HG02943 (cell line): ENCODE data around the gene PTPRG.

Source experiments
- ATAC-seq: cut with Tn5 transposase; IDR thresholded peaks from one replicate; pipeline ENCODE4 v1.9.1; 2021; ENCODE audit warnings: mild to moderate bottlenecking, low read depth, moderate library complexity; ENCODE audit not compliant: unreplicated experiment

PTPRG gene

DNA sequence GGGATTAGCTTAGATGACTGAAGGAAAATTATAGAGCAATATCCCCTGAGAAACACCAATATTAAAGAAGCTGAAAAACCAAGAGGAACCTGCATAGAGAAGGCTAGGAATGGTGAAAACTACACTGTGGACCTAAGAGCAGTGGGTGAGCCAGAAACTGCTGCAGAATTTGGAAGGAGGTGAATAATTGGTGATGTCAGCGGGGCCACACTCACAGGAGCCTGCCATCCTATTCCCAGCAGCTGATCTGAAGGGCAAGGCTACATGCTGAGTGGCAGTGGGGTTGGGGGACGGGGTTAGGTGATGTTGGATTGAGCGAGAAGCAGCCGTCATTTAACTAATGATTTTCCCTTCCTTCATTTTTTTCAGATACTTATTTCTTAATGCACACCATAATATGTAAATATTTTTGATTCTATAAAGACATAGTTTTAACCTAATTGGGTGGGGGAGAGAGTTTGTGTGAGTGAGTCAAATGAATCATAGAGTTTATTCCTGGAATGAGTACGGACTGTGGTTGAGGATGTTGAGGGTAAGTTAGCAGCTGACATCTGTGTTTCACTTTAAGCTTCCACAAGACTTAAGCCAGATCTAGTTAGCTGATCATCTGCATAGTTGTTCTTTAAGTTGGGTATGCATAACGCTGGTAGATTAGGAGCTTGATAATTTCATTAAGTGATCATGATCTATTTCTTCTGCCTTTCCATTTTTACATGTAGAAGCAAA lies 222.8 kb downstream of the PTPRG start:
- no peak for ATAC-seq

DNA sequence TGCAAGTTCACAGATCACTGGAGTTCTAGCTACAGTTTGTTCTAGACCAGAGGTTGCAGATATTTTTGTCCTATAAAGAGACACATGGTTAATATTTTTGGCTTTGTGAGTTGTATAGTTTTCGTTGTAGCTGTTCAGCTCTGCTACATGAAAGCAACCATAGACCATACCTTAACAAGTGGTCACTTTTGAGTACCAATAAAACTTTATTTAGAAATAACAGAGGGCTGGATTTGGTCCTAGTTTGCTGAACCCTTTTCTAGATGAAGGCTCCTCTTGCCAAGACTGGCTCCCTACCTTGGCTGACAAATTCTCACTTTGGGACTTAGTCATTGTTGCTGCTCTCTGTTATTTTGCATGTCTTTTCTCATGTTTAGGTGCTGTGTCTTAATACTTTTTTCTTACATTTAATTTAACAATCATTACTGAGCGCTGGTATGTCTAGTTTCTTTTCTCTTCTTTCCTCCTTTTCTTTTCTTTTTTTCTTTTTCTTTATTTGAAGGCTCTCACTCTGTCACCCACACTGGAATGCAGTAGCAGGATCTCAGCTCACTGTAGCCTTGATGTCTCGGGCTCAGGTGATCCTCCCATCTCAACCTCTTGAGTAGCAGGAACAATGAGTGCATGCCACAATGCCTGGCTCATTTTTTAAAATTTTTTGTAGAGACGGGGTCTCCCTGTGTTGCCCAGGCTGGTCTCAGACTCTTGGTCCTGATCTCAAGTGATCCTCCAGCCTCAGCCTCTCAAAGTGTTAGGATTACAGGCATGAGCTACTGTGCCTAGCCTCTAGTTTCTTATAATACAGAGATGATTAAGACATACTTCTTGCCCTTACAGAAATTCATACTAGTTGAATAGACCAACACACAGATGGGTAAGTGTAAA lies 227.5 kb downstream of the PTPRG start:
- ATAC-seq = no peak

DNA sequence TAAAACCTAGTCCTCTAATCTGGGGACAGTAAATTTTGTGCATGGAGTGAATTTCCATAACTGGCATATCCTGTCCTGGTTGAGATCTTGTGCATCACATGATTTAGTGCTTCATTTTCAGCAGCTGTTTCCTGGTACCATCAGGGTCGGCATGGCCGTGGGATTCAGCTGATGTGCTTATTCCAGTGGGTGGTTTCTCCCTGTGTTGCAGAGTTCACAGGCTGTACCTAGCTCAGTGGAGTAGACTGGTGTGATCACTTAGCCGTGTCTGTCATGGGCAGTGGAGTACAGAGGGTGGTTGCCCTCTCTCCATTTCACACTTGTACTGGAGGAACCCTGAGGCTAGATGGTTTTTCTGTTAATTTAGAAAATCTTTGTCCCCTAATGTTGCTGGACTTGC lies 228.5 kb downstream of the PTPRG start:
- ATAC-seq = no peak

DNA sequence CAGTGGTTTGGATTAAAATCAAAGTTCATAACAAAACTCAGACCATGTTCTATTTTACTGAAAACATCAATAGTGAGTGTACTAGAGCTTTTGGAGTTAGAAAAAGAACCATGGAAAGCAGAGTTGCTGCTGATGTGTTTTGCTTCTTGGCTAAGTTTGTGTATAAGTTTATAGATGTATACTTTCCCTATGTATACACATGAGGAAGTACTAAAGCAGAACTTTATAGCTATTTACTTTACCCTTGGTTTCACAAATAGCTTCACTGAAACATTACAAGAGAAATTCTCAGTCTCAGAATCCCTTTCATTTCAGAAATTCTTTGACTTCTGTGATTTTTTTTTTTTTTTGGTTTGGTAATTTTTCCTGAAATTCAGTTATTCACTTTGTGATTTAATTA lies 229.0 kb downstream of the PTPRG start:
- ATAC-seq = no peak

DNA sequence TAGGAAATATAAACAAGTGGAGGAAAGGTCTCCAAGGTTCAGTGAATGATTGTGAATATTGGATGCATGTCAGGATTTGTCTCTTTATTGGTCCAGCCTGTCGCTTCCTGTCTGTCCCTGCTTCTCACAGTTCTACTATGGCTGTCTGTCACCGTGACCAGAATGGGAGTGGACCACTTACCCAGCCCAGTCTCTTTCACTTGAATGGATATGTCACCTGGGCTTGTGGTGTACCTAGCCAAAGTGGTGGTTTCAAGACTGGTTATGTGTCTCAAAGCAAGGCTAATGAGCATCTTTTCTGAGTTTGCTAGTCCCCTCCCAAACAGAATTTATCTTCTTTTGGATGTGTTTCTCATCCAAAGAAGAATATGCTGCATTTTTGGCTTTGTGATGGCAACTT lies 231.7 kb downstream of the PTPRG start:
- ATAC-seq = no peak

DNA sequence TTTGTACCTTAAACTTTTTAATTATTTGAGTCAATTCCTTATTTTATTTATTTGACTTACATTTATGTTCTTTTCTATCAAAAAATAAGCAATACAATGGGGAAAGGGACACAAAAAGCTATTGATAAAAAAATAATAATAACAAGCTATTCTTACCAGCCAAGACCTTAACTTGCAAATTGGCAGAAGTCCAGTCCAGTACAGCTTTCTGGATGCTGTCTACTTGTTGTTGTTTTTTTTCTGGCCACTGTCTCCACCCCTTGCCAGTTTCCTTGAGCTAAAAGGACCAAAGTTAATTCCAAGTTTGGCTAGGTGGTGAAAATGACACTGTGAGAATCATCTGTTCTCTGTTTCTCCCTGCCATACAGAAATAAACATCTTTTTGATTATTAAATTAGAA lies 232.2 kb downstream of the PTPRG start:
- no peak for ATAC-seq

DNA sequence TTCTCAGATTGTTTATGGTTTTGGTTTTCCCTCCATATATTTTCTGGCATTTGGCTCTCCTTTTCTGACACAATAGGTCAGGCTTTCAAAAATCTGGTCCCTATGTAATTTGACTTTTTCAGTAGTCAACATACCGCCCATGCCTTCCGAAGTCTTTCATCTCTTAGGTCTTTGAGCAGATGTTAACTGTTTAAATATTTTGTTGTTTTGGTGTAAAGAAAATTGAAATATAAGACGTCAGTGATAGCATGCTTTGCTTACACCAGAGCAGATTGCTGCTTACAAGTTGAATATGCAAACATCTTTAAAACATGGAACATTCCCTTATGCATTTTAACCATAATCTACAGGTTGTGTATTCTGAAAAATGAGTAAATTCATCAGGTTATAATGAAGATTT lies 233.0 kb downstream of the PTPRG start:
- ATAC-seq = no peak

DNA sequence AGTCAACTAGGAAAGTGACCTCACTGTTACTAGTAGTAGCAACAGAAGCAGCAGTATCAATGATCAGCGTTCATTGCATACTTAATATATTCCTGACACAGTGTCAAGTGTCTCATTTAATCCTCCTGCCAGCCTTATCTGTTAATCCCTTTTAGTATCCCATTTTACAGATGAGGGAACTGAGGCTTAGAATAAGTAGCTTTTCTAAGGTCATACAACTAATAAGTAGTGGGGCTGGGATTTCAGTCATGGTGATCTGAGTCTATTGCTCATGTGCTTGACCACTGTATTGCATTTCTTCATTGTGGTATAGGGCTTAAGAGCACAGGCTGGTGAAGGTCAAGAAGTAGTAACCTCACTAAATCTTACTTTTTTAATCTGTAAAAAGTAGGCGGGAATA lies 233.6 kb downstream of the PTPRG start:
- ATAC-seq = no peak

DNA sequence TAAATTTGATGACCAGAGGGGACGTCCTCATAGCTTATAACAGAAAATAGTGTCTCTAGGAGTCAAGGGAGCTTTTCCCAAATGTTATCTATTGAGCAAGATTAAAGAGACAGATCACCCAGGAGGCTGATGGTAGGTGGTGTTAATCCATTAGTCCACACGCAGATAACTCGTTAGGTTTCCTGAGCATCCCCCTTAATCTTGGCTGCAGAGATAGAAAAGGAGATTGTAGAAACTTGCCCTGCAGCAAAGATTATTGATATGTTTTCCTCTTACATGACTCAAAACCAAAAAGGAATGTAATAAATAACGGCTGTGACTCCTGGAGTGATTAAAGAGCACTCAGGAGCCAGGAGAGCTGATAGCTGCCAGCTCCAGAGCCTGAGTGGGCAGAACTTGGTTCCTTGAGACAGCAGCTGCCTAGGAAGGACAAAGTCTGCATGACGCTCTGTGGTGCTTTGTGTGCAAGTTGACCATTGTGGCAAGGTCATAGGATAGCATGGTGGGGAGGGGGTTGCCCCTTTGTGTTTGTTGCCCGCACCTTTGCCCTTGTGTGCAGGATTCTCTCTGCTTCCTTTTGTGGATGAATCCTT lies 234.8 kb downstream of the PTPRG start:
- no peak for ATAC-seq

DNA sequence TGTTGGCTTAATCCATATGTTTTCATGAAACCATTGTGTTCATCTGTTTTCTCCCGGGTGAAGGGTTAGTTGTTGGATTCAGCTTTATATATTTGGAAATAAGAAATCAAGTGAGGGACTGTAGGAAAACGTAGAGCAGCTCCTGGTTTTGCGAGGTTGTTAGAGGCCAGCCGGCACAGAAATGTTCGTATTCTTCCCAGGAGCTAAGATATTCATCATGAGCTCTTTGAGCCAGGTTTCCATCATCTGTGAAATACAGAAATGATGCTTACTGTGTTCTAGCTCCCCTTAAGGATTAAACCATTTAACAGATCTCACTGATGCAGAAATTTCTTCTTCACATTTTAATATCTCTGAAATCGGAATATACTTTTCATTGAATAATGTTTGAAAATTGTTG lies 235.5 kb downstream of the PTPRG start:
- ATAC-seq = no peak

DNA sequence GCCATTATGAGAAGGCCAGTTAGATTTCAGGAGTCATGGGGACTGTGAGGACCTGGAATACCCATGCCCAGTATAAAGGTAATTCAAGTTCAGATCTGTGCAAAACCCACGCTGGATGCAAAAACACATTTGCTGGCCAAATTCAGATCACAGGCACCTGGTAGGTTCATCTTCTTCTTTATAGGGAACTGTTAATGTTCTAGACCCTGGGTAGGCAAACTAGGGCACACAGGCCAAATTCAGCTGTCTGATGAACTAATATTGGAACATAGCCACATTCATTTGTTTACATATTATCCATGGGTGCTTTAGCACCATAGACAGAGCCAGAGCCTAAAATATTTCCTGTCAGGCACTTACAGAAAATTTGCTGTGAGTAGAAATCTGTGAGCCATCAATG lies 241.4 kb downstream of the PTPRG start:
- no peak for ATAC-seq

DNA sequence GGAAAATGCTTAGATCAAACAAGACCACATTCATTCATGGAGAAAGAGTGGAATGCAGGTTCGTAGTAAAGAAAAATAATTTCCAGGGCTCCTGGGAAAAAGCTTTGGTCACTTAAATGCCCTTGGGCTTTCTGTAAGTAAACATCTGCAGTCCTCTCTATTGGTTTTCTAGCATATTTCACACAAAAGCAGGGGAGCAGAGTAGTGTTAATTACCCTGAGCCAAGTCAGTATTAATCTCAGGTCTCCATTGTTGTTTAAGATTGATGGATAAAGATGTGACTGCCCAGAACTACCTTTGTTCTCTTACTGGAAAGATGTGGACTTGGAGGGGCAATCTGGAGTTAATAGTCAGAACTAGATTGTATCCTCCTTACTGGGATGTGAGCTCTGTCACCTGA lies 242.6 kb downstream of the PTPRG start:
- no peak for ATAC-seq

DNA sequence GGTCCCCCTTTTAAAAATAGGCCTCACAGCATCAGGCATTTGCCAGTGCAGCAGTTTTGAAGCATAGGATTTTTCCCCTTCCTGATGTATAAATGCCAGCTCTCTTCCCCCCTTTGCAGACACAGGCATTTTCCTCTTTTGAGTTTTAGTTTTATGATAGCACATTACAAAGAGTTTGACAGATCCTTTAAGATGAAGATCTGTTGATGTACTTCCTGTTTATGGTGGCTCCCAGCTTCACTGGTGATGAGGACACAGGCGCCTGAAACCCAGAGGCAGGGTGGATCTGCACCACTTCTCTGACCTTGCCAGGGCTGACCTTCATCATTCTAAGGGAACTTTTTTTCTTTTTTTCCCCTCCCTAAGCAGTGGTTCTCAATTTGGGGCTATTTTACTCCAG lies 243.4 kb downstream of the PTPRG start:
- no peak for ATAC-seq

DNA sequence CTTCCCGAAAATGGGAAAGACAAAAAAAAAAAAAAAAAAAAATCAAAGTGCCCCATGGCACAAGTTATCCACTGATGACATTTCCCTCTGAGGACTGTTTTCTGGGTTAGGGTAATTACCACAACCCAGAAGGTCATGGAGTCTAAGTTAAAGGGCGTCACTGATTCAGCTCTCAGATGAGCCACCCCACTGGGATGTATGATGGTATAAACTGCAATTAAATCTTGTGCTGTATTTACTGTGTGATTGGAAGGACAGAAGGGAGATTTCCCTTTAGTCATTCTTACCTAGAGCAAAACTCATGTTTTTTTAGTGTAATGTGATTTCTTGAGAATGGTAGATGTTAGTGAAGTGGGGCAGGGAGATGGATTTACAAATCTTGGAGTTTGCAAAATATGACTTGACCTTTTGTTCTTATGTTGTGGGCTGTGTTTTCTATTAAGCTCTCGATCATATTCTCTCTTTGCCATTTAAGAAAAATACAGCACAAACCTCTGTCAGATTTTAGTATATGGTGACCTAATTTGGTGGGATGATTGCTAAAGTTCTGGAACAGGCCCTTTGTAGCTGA lies 244.2 kb downstream of the PTPRG start:
- ATAC-seq = no peak

DNA sequence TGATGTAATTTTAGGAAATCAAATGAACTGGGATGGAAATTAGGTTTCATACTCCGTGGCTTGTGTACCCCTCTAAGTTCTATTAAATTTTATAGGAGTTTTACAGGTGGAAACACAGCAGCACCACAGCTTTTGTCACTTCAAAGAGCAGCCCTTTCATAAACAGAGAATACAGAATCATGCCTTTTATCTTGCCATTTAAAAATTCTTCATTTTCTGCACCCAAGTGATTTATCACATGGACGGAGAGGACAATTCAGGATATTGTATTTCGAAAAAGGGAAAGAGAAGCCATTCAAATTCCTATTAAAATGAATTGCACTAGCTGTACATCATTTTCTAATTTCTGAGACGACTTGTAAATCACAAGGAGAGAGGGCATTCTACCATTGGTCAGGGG lies 245.4 kb downstream of the PTPRG start:
- ATAC-seq = no peak

DNA sequence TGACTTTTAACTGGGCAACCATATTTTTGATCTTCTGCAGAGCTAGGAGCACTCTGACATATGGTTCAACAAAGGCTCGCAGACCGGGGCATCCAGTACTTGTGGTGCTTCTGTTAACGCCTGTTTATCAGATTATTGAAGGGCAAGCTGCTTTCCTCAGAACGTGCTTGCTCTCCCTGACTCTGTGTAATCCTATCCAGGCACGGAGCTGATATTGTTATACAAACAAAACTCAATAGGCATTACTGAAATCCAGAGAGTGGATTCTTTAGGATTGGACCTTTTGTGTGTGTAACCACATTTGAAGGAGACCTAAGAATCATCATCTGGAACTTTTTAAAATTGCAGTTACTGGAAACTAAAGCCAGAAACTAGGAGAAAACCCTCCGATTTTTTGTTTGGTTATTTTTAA lies 246.5 kb downstream of the PTPRG start:
- ATAC-seq = no peak

DNA sequence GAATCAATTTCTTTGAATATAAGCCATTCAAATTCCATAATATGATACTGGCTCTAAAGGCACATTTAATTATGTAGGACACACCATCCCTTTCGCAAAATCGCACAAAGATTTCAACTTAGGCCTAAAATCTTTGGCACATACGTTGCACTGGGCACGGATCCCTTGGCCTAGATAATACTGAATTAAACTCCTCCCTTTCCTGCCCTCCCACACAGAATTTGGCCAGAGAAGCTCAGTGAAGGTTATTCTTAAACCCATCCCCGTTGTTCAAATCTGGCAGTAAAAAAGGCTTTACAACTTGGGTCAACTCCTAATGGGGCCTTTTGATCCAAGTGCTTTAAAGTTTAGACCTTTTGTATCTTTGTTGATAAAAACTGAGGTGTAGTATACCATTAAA lies 247.2 kb downstream of the PTPRG start:
- ATAC-seq = no peak

DNA sequence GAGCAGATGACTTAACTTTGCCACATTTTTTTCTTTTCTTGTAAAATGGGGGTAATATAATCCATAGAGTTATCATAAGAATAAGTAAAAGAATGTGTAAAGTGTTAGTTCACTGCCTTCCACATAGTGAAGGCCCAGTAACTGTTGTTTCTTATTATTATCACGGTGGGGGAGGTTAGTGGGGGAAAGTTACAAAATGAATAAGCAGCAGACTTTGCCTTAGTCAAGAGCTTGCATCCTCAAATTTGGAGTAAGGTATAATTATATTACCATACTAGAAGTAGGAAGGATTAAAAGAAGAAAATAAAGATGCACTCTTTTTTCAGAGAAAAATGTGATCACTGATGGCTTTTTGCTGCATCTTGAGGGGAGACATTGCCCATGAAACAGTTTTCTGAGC lies 247.6 kb downstream of the PTPRG start:
- no peak for ATAC-seq

DNA sequence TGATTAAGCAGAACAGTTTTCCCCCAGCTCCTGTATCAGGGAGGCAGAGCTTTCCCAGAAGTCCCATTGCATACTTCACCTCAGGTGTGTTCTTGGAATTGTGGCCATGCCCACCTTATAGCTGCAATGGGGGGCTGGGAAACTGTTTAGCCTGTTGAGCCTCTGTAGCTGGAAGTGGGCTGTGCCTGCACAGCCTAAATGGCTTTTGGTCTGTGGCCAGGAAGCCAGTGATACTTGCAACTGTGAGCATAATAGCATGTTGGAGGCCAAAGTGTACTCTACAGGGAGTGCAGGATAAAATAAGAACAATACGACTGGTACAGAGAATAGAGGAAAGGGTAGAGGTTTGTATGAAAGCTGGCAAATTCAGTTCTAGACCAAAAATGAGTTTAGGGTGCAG lies 248.5 kb downstream of the PTPRG start:
- ATAC-seq = no peak

DNA sequence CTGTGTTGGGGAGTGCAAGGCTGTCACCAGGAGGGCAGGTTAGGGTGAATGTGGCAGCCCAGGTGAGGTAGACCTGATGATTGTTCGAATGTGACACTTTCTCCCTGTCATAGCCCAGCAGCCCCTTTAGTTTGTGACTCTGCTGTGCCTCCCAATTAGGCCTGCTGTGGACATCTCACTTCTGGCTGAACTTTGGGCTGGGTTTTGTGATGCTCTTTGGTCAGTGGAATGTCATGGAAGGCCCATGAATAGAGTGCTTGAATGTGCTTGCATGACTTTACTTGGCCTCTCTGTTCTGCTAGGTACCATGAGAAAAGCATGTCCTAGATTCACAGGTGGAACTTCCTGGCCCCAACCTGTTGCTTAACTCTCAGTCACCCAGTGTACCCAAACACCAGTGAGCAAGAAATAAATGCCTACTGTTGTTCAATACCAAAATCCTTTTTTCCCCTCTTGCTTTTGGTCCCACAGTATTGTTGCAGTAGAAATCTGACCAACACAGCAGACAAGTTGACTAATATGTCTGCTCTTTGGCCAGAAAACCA lies 249.7 kb downstream of the PTPRG start:
- ATAC-seq = no peak

DNA sequence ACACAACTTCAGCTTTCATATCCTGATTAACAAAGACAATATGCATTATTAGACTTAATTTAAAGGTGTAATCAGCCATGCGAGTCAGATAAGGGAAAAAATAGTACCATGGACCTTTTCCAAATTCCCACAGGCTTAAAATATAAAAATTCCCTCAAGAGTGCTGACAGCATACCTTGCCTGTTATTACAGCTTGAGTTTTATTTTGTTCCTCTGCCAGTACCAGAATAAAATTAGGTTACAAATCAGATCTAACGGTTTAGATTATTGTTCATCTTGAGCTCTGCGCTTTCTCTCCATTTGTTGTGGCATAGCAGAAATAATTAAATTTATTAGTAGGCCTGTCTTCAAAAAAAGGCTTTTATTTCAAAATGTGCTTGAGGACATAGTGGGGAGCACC lies 250.3 kb downstream of the PTPRG start:
- no peak for ATAC-seq
